NB4 (cell line): ENCODE results near the gene TIPARP.

Experiments
- MYC ChIP-seq: IDR thresholded peaks from 2 replicates; pipeline ENCODE4 v1.6.1; 2011; ENCODE audit warnings: low read depth, low read length
- POLR2A ChIP-seq: IDR thresholded peaks from 2 replicates; pipeline ENCODE4 v1.6.1; 2011; ENCODE audit warnings: mild to moderate bottlenecking; ENCODE audit not compliant: insufficient read length; ENCODE audit errors: extremely low read depth
- TF ChIP-seq, protein P1 (sequence below): IDR thresholded peaks from one replicate; pipeline ENCODE4 v1.5.1; 2012; ENCODE audit warnings: low read depth, low read length
- TF ChIP-seq, protein P2 (sequence below): IDR thresholded peaks from 2 replicates; pipeline ENCODE4 v1.6.1; 2011; ENCODE audit warnings: low read depth, low read length

DNA sequence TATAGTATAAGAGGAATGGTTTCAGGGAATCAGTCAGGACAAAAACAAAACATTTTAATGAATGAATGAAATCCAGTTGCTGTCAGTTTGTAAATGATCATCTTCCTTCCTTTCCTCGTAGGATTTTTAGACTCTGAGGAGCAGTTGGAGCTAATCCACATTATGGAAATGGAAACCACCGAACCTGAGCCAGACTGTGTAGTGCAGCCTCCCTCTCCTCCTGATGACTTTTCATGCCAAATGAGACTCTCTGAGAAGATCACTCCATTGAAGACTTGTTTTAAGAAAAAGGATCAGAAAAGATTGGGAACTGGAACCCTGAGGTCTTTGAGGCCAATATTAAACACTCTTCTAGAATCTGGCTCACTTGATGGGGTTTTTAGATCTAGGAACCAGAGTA lies 3.1 kb downstream of the TIPARP start:
- TF ChIP-seq POLR2A (no peak), MYC (no peak)
- TF ChIP-seq, protein P1, sequence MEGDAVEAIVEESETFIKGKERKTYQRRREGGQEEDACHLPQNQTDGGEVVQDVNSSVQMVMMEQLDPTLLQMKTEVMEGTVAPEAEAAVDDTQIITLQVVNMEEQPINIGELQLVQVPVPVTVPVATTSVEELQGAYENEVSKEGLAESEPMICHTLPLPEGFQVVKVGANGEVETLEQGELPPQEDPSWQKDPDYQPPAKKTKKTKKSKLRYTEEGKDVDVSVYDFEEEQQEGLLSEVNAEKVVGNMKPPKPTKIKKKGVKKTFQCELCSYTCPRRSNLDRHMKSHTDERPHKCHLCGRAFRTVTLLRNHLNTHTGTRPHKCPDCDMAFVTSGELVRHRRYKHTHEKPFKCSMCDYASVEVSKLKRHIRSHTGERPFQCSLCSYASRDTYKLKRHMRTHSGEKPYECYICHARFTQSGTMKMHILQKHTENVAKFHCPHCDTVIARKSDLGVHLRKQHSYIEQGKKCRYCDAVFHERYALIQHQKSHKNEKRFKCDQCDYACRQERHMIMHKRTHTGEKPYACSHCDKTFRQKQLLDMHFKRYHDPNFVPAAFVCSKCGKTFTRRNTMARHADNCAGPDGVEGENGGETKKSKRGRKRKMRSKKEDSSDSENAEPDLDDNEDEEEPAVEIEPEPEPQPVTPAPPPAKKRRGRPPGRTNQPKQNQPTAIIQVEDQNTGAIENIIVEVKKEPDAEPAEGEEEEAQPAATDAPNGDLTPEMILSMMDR, result no peak
- TF ChIP-seq, protein P2, sequence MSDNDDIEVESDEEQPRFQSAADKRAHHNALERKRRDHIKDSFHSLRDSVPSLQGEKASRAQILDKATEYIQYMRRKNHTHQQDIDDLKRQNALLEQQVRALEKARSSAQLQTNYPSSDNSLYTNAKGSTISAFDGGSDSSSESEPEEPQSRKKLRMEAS, result no peak
